Heart left ventricle (tissue), 13 donors: ENCODE measurements around the gene FOXC1.

ENCODE experiments used
- CTCF ChIP-seq, 12 donors: fragments of 200-600 bp; sonication (generic) in 4 of 12; IDR thresholded peaks; one replicate each; pipeline versions ENCODE4 v1.5.0 to v1.8.0; 2018 to 2022; ENCODE audit warnings: antibody characterized with exemption in 12 of 12, mild to moderate bottlenecking in 5 of 12
- POLR2A ChIP-seq, 2 donors: fragments of 450-650 bp; IDR thresholded peaks; one replicate each; pipeline ENCODE4 v1.6.1; 2017; ENCODE audit warnings: antibody characterized with exemption in 2 of 2, mild to moderate bottlenecking in 2 of 2, moderate library complexity in 2 of 2
- donor health status: ischemic (EF 13 %, LVEDD 7.1; RV severe dilation, severe dysfunction).
- donor health status: DM: no; HTN: yes; CAD: no.
- donor health status: DM: no; HTN: no; CAD: no.
- donor health status: ischemic (EF 25% LVEDD 6.9; RV normal size, moderate dysfunction).
- donor health status: ischemic (EF 25% LVEDD 5.7; RV mildly dilated, moderate dysfunction).
- donor health status: ischemic (EF 35%, LVEDD 5.7; RV mildly dilated, moderate dysfunction).
- donor health status: nonischemic (EF 11% LVEDD 7.7; RV severe dilation, severe dysfunction).
- donor health status: DM: yes; HTN: yes; CAD: no.
- donor health status: PGD.
- donor health status: ischemic (EF 29% LVEDD 5.4; RV normal size, mild dysfunction).
- donor health status: nonischemic (EF 23%, LVEDD 6.1; RV moderate dilation, normal function).

GRCh38 chr6:1662534-1662933, 52.8 kb downstream of the FOXC1 start:
- no peak for TF ChIP-seq POLR2A (IDR thresholded peaks at IDR 0.05)
- no peak for TF ChIP-seq CTCF (IDR thresholded peaks at IDR 0.05)
